Measurements from ENCODE around the gene FDXACB1. TPM values are rescaled to one million over a fixed set of nuclear protein-coding genes. Genes with fewer than 3 reads are reported as not detected.

FDXACB1 gene
- total and polyA plus RNA-seq, 2 donors (not counting 3 experiments of a cell fraction or from before 2014, with no cell fraction given) = 1.1 to 1.4 TPM

GRCh38 chr11:111918390-111919256 is 39.7 kb upstream of the FDXACB1 start, which contains the start of gene C11orf52:
Gene C11orf52 (plus strand): TSS chr11:111918913. CDS start chr11:111918973, 60 bp downstream.
- no peak within 1 kb of the TSS for H3K4me2 ChIP-seq (ENCODE audit: insufficient read depth, low read length)
- H3K27ac ChIP-seq (ENCODE audit: insufficient read depth, low read depth, low read length) = no peak within 1 kb of the TSS
- H3K36me3 ChIP-seq (ENCODE audit: control insufficient read depth in 2 of 2, extremely low read depth in 1 of 2, insufficient read depth in 2 of 2, low read length in 2 of 2) = no peaks in the 10 kb centered on the region
- H4K20me1 ChIP-seq (replicated peaks; ENCODE audit: control insufficient read depth, extremely low read depth, insufficient read depth, low read length) = no peaks in the 10 kb centered on the region
- CTCF ChIA-PET = interaction anchor here (0.9 to 1.4 kb wide), 5 partner anchors 8 to 48 kb away, joined by 3 to 5 read pairs (median 4); partner anchors contain the start of gene ALG9
- no peaks in the 10 kb centered on the region for H3K9me1 ChIP-seq (replicated peaks; ENCODE audit: control insufficient read depth, extremely low read depth, insufficient read depth, low read length)
- peak; percentile 61 for DNase-seq (ENCODE audit: low read depth, low spot score)
- no peak for TF ChIP-seq GATA2 (IDR thresholded peaks at IDR 0.05; ENCODE audit: insufficient read depth, insufficient read length, low read depth, low read length)
- TF ChIP-seq MAX (IDR thresholded peaks at IDR 0.05; ENCODE audit: insufficient read depth, insufficient read length) = no peak
- TF ChIP-seq JUN (IDR thresholded peaks at IDR 0.05; ENCODE audit: borderline replicate concordance, insufficient read depth, insufficient read length, low read depth) = no peak
- TF ChIP-seq CTCF (IDR thresholded peaks at IDR 0.05; ENCODE audit: extremely low read depth in 1 of 2, insufficient read depth in 1 of 2, low read depth in 1 of 2, low read length in 2 of 2) = no peak
- no peak for TF ChIP-seq EZH2 (IDR thresholded peaks at IDR 0.05; ENCODE audit: borderline replicate concordance, low read depth, low read length, severe bottlenecking)
- TF ChIP-seq MYC (IDR thresholded peaks at IDR 0.05; ENCODE audit: low read depth, low read length) = no peak
- TF ChIP-seq POLR2A (IDR thresholded peaks at IDR 0.05; ENCODE audit: low read depth, low read length) = no peak
- TF ChIP-seq POLR2AphosphoS5 (IDR thresholded peaks at IDR 0.05; ENCODE audit: insufficient read depth, low read depth, low read length) = no peak
- TF ChIP-seq FOS (IDR thresholded peaks at IDR 0.05; ENCODE audit: borderline replicate concordance, insufficient read depth, low read length) = no peak
- FAIRE-seq = peak; percentile 8
- POLR2A ChIA-PET = interaction anchor here (0.9 kb wide), 1 partner anchor 8 kb away, joined by 3 read pairs; no protein-coding TSS in a partner anchor
- BruUV-seq (replicated peaks) = no TSS peak
- intact Hi-C loops (cut with micrococcal nuclease) (no loop called here), dilution Hi-C loops (cut with MboI; ENCODE audit: extremely low pct_ligation_motif_present, low sequenced_read_pairs) (no loop called here)
- no peak within 1 kb of the TSS for H3K4me3 ChIP-seq (replicated peaks in 1 of 3; ENCODE audit: insufficient read depth in 1 of 3, low read depth in 1 of 3, low read length in 3 of 3)
- H3K4me1 ChIP-seq (ENCODE audit: control insufficient read depth, extremely low read depth, insufficient read depth, low read length) = peaks cover 17% of the 10 kb centered on the region
- no peaks in the 10 kb centered on the region for H3K9me3 ChIP-seq (replicated peaks; ENCODE audit: control insufficient read depth, insufficient read depth, low read length)
- no peaks in the 10 kb centered on the region for H3K27me3 ChIP-seq (ENCODE audit: control insufficient read depth in 2 of 2, insufficient read depth in 2 of 2, low read length in 2 of 2)
- H2AFZ ChIP-seq (ENCODE audit: low read depth, low read length) = peak within 1 kb of the TSS; percentile 41
- no peaks in the 10 kb centered on the region for H3K79me2 ChIP-seq (ENCODE audit: control insufficient read depth, insufficient read depth, low read length)
- no peak within 1 kb of the TSS for H3K9ac ChIP-seq (replicated peaks; ENCODE audit: extremely low read depth, insufficient read depth, low read length)

Measured in endothelial cell of umbilical vein (primary cell).